Measurements from ENCODE around the gene ZNF664. TPM values are rescaled to one million over a fixed set of nuclear protein-coding genes. Genes with fewer than 3 reads are reported as not detected.

ZNF664 gene
- total RNA-seq, 1 experiment from 2014 or later, result 58.7 TPM

GRCh38 chr12:124032265-124032886 lies 59.4 kb downstream of the ZNF664 start:
- peak; percentile 57 for DNase-seq (ENCODE audit: low read depth)

GRCh38 chr12:124033859-124034258 lies 60.8 kb downstream of the ZNF664 start:
- no peak for DNase-seq (ENCODE audit: low read depth)

DNA sequence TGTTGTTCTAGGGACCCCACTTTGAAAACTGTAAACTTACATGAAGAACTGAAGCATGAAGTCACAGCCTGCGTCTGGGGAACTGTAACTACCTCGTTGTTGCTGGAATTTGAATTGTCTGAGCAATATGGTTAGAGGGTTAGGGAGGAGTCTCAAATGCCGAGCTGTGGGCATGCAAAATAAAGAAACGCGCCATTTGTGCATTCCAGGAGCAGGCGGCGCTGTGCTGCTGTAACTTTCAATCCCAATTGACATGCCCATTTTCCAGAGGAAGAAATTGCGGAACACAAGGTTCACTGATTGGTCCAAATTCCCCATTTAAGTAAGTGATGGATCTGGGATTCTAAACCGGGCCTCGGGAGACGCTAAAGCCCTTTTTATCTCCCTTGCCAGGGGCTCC lies 61.3 kb downstream of the ZNF664 start:
- DNase-seq (ENCODE audit: low read depth), result no peak

- no peak for DNase-seq (ENCODE audit: low read depth)
Measured at GRCh38 chr12:124035163-124035562, 62.1 kb downstream of the ZNF664 start.

GRCh38 chr12:124036171-124036598 lies 63.2 kb downstream of the ZNF664 start:
- DNase-seq (ENCODE audit: low read depth), result no peak

DNA sequence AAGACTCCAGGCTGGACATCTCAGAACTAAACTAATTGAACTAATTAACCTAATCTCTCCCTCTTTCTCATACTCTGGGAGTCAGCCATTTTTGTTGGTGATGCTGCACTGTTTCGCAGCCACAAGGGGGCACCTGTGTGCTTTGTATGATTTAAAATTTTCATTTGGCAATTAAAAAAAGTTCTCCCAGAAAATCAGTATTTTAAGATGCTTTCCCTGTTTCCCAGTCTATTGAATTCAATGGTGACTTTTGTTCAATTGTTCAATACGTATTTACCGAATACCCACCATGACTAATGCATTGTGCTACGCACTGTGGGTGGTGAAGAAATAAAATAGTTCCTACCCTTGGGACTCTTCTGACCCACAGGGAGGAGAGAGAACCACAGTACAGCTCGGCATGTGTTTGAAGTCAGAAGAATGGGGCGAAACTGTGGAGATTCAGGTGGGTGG lies 63.7 kb downstream of the ZNF664 start:
- DNase-seq (ENCODE audit: low read depth), result peak; percentile 28

DNA sequence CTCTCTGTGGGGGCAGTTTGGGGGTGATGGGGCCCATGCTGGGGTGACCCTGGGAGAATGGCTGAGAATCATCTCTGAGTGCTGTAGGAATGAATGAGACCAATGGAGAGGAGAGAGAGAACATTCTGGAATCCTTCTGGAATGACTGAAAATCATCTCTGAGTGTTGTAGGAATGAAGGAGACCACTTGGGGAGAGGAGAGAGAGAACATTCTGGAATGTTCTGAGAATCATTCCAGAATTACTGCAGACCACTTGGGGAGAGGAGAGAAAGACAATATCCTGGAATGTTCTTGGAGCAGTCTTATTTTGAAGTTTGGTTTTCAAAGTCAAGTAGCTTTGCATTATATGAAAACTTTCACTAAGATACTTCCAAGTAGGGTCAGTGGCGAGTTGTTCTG lies 64.3 kb downstream of the ZNF664 start:
- DNase-seq (ENCODE audit: low read depth), result no peak

- DNase-seq (ENCODE audit: low read depth), result peak; percentile 55
Measured at GRCh38 chr12:124039276-124039675, 66.3 kb downstream of the ZNF664 start.

DNA sequence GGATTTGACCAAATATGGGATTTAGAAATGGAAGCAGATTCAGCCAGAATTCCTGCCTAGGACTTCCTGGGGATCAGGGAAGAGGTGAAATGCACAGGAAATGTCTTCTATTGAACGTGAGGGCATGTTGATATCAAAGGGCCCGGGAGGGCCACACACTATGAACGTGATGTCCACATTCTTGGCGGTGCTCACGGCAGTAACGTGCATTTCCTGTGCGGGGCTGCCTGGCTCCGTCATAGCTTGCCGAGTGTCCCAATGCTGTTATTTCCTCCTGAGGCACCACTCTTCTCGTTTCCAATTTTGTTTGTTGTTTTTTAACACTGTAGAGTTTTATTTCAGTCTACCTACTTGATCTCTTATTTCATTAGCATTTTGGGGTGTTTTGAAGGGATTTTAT lies 67.3 kb downstream of the ZNF664 start:
- no peak for DNase-seq (ENCODE audit: low read depth)

DNA sequence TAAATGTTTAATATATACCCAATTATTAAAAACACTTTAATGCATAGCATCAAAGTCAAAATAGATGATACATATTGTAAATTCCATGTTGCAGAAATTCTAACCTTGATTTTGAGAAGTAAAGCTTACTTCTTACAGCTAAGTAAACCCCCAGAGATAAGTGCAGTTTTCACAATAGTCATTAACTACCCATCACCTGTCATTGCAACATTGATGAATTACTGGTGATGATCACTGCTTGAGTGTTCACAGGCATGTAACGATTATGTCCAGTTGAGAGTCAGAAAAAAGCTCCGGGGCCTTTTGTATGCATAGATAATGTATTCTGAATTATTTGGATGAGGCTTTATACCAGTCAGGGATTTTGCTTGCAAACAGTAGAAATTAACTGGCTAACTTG lies 67.7 kb downstream of the ZNF664 start:
- no peak for DNase-seq (ENCODE audit: low read depth)

DNA sequence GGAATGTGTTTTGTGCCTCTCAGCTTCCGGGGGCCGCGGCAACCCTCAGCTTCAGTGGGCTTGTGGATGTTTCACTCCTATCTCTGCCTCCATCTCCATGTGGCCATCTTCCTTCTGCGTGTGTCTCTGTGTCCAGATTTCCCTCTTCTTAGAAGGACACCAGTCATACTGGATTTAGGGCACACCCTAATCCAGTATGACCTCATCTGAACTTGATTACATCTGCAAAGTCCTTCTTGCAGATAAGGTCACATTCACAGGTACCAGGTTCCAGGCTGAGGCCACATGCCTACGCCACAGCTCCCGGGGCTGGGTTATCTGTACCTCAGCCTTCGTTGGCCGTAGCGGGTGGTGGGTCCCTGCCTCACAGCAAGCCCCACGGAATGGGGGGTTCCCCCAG lies 68.9 kb downstream of the ZNF664 start:
- DNase-seq (ENCODE audit: low read depth), result no peak

GRCh38 chr12:124044021-124044420 lies 71.0 kb downstream of the ZNF664 start:
- no peak for DNase-seq (ENCODE audit: low read depth)

DNA sequence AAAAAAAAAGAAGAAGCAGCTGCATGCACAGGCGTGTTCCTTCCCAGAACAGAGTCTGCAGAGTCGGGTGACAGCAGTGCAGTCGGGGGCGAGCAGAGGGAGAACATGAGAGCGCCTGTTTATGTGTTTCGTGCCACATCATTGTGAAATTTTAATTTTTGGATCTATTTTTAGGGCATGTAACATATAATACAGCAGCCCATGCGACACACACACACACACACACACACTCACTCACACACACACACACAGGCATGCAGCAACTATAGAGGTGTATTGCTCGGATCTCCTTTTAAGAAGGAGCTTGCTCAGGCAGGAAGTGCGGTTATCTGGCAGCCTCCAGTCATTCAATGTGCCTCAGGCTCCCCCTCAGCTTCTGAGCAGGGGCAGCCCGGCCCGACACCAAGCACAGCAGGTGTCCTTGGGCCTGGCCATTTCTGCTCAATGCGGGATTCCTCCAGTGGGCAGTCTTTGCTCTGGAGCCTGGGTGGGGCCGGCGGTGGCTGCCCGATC lies 71.8 kb downstream of the ZNF664 start:
- no peak for DNase-seq (ENCODE audit: low read depth)

DNA sequence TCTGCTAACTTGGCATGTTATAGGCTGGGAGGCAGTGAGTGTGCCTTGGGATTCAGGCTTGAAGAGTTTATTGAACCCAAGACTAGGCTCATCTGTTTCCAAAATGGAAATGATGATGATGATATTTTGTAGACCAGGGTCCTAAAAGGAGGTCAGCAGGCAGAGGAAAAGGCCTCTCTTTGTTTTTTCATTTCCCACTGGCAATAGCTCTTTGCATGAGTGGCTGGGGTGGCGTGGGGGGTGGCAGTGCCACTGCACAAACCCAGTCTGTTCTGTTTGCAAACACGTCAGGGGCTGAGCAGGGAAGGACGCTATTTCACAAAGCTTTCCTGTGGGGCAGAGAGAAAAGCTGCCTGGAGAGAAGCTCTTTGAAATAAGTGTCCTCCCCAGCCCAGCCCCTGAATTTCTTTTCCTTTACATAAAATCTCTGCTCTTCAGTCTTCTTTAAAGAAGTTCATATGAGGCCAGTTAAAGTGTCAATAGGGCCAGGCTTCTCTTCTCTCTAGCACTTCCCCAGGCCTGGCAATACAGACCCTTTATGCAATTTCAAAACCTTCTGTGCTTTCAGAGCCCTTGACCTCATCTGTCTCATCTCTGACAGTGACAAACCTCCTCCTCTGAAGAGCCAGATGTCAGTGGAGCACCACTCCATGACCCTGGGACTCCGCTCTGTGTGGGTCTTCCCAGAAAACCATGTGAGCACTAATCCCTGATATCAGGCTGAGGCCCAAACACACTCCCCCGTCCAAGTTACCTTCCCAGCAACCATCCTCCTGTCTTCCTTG lies 72.8 kb downstream of the ZNF664 start:
- no peak for DNase-seq (ENCODE audit: low read depth)

DNA sequence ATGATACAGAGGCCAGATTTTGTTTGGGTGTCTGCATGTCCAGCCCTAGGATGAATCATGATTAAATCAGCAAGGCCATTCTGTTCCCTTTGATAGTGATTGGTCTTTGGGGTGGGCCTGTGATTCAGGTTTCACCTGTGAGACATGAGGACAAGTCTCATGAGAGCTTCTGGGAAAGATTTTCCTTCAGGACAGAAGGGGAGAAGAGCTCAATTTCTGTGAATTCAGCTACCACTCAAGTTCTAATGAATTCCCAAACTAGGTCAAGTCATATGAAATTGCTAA lies 73.4 kb downstream of the ZNF664 start:
- peak; percentile 27 for DNase-seq (ENCODE audit: low read depth)

- no peak for DNase-seq (ENCODE audit: low read depth)
Measured at GRCh38 chr12:124047045-124047566, 74.1 kb downstream of the ZNF664 start.

DNA sequence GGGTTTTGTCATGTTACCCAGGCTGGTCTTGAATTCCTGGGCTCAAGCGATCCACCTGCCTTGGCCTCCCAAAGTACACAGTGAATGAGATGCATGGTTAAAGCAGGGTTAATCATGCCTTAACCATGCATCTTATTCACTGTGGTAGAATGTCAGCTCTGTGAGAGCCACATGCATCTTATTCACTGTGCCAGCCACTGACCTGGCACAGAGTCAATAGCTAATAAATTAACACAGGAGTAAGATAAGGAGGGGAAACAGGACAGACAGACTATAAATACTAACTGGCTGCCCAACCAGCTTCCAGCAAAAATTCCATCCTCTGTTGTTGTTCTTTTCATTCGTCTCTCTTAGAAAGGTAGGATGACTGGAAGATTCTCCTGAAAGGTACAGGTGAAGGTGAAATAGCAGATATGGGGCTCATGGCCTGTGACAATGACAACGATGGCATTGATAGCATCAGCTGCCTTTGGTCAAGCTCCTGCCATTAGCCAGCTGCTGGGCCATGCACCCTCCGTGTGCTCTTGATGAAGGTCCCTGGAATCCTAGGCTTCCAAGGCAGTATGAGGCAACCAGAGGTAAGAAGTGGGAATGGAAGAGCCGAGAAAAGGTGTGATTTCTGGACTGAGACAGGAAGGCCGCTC lies 76.6 kb downstream of the ZNF664 start:
- peak; percentile 65 for DNase-seq (ENCODE audit: low read depth)

DNA sequence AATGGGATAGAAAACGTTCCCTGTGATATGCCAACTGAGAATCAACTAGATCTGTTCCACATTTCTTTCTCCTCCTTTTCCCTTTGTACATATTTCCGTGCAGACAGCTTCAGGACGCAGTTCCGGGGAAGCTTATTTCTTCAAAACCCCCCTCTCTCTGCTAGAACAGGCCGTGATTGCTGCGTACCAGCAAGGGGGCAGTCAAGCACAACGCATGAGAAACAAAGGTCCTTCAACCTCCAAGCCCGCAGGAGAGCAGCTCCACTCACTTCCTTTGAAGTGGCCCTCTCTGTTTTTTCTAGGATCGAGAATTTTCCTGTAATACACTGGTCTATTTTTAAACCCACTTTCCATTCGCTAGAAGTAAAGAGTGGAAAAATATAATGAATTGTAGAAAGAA lies 80.8 kb downstream of the ZNF664 start:
- DNase-seq (ENCODE audit: low read depth), result no peak

GRCh38 chr12:124055066-124055465 lies 82.1 kb downstream of the ZNF664 start:
- no peak for DNase-seq (ENCODE audit: low read depth)

DNA sequence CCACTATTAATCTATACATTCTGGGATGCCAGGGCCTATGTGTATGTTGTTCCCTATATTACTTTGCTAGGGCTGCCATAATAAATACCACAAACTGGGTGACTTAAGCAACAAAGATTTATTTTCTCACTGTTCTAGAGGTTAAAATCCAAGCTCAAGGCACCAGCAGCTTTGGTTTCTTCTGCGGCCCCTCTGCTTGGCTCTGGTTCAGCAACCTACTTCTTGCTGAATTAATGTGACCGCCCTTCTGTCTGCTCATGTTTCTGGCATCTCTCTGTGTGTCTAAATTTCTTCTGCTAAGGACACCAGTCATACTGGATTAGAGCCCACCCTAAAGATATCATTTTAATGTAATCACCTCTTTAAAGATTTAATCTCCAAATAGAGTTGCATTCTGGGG lies 84.7 kb downstream of the ZNF664 start:
- DNase-seq (ENCODE audit: low read depth), result no peak

DNA sequence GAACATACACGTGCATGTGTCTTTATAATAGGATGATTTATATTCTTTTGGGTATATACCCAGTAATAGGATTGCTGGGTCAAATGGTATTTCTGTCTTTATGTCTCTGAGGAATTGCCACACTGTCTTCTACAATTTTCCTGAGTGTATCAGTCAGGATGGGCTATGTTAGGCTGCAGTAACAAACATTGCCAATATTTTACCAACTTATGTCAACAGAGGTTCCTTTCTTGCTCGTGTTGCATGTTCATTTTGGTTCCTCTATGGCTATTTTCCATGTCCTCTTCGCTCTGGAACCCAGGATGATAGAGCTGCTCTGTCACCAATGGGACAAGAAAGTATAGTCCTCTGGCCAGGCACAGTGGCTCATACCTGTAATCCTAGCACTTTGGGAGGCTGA lies 86.7 kb downstream of the ZNF664 start:
- DNase-seq (ENCODE audit: low read depth), result no peak
